Stimulated activated naive CD8-positive, alpha-beta T cell treated with anti-CD3 and anti-CD28 coated beads, Interleukin-15, Interleukin-2, amounts not matched to agents 100 ng/mL and 50 ng/mL, for 24 hours (primary cell): ENCODE results near the gene ADH1C.
"Not testable (repeated sequence)": the region's sequence is repeated elsewhere in the genome, so short reads cannot be mapped to it uniquely, and the experiment has no call there.

ENCODE experiments used
- H3K27ac Mint-ChIP-seq: one replicate; pipeline ENCODE4 v1.8.0; 2021; ENCODE audit warnings: mild to moderate bottlenecking, mixed read lengths
- H3K27me3 Mint-ChIP-seq: one replicate; pipeline ENCODE4 v1.8.0; 2021; ENCODE audit warnings: mixed read lengths
- H3K36me3 Mint-ChIP-seq: one replicate; pipeline ENCODE4 v1.8.0; 2021; ENCODE audit warnings: low read depth, mixed read lengths
- H3K4me1 Mint-ChIP-seq: one replicate; pipeline ENCODE4 v1.8.0; 2021; ENCODE audit warnings: low read depth, mixed read lengths
- H3K4me3 Mint-ChIP-seq: one replicate; pipeline ENCODE4 v1.8.0; 2021; ENCODE audit warnings: mild to moderate bottlenecking, mixed read lengths
- H3K9me3 Mint-ChIP-seq: one replicate; pipeline ENCODE4 v1.8.0; 2021; ENCODE audit warnings: mixed read lengths

The ADH1C gene

GRCh38 chr4:99334880-99335279 is 17.7 kb downstream of the ADH1C start:
- H3K4me3 Mint-ChIP-seq: no peak overlapping the region
- no peaks in the 10 kb centered on the region for H3K36me3 Mint-ChIP-seq
- H3K27me3 Mint-ChIP-seq: peaks cover 17% of the 10 kb centered on the region
- no peaks in the 10 kb centered on the region for H3K9me3 Mint-ChIP-seq
- H3K27ac Mint-ChIP-seq: no peak overlapping the region
- H3K4me1 Mint-ChIP-seq: no peaks in the 10 kb centered on the region

- no peaks in the 10 kb centered on the region for H3K4me1 Mint-ChIP-seq
- no peak overlapping the region for H3K4me3 Mint-ChIP-seq
- no peak overlapping the region for H3K27ac Mint-ChIP-seq
- H3K36me3 Mint-ChIP-seq: no peaks in the 10 kb centered on the region
- peaks cover 6% of the 10 kb centered on the region for H3K27me3 Mint-ChIP-seq
- H3K9me3 Mint-ChIP-seq: no peaks in the 10 kb centered on the region
Measured at GRCh38 chr4:99330648-99331047, 21.9 kb downstream of the ADH1C start.

GRCh38 chr4:99329876-99330275 is 22.7 kb downstream of the ADH1C start:
- no peaks in the 10 kb centered on the region for H3K27me3 Mint-ChIP-seq
- no peak overlapping the region for H3K27ac Mint-ChIP-seq
- H3K4me3 Mint-ChIP-seq: no peak overlapping the region
- H3K9me3 Mint-ChIP-seq: no peaks in the 10 kb centered on the region
- H3K36me3 Mint-ChIP-seq: no peaks in the 10 kb centered on the region
- no peaks in the 10 kb centered on the region for H3K4me1 Mint-ChIP-seq

- Mint-ChIP-seq H3K4me1 (no peaks in the 10 kb centered on the region), H3K9me3 (no peaks in the 10 kb centered on the region), H3K4me3 (no peak overlapping the region), H3K27ac (no peak overlapping the region), H3K27me3 (peaks cover 3% of the 10 kb centered on the region), H3K36me3 (no peaks in the 10 kb centered on the region)
Measured at GRCh38 chr4:99324979-99325378, 27.6 kb downstream of the ADH1C start.

- H3K4me3 Mint-ChIP-seq: no peak overlapping the region
- no peak overlapping the region for H3K27ac Mint-ChIP-seq
- H3K27me3 Mint-ChIP-seq: peaks cover 4% of the 10 kb centered on the region
- H3K4me1 Mint-ChIP-seq: no peaks in the 10 kb centered on the region
- no peaks in the 10 kb centered on the region for H3K9me3 Mint-ChIP-seq
- H3K36me3 Mint-ChIP-seq: no peaks in the 10 kb centered on the region
Measured at GRCh38 chr4:99324361-99324760, 28.2 kb downstream of the ADH1C start.

- Mint-ChIP-seq H3K27me3 (peaks cover 8% of the 10 kb centered on the region), H3K4me1 (no peaks in the 10 kb centered on the region), H3K9me3 (no peaks in the 10 kb centered on the region), H3K4me3 (no peak overlapping the region), H3K27ac (no peak overlapping the region), H3K36me3 (no peaks in the 10 kb centered on the region)
Measured at GRCh38 chr4:99323756-99324155, 28.8 kb downstream of the ADH1C start.

- H3K27ac Mint-ChIP-seq: no peak within 1 kb of the TSS
- no peaks in the 10 kb centered on the region for H3K36me3 Mint-ChIP-seq
- no peaks in the 10 kb centered on the region for H3K4me1 Mint-ChIP-seq
- no peaks in the 10 kb centered on the region for H3K9me3 Mint-ChIP-seq
- H3K27me3 Mint-ChIP-seq: peaks cover 8% of the 10 kb centered on the region
- no peak within 1 kb of the TSS for H3K4me3 Mint-ChIP-seq
Measured at GRCh38 chr4:99321241-99322191, 31.0 kb downstream of the ADH1C start, which contains the start of gene ADH1B. Gene ADH1B (minus strand): TSS chr4:99321401. CDS start chr4:99321331, 70 bp downstream.

GRCh38 chr4:99317811-99318210 is 34.7 kb downstream of the ADH1C start:
- not testable (repeated sequence) for H3K27me3 Mint-ChIP-seq, H3K9me3 Mint-ChIP-seq, H3K4me3 Mint-ChIP-seq, H3K27ac Mint-ChIP-seq, H3K4me1 Mint-ChIP-seq, H3K36me3 Mint-ChIP-seq

- H3K27me3 Mint-ChIP-seq: peaks cover 5% of the 10 kb centered on the region
- H3K9me3 Mint-ChIP-seq: no peaks in the 10 kb centered on the region
- H3K4me1 Mint-ChIP-seq: no peaks in the 10 kb centered on the region
- no peak overlapping the region for H3K27ac Mint-ChIP-seq
- no peak overlapping the region for H3K4me3 Mint-ChIP-seq
- H3K36me3 Mint-ChIP-seq: no peaks in the 10 kb centered on the region
Measured at GRCh38 chr4:99317354-99317753, 35.2 kb downstream of the ADH1C start.

- H3K36me3 Mint-ChIP-seq: no peaks in the 10 kb centered on the region
- no peak overlapping the region for H3K4me3 Mint-ChIP-seq
- no peak overlapping the region for H3K27ac Mint-ChIP-seq
- no peaks in the 10 kb centered on the region for H3K4me1 Mint-ChIP-seq
- no peaks in the 10 kb centered on the region for H3K9me3 Mint-ChIP-seq
- H3K27me3 Mint-ChIP-seq: peaks cover 5% of the 10 kb centered on the region
Measured at GRCh38 chr4:99315839-99316238, 36.7 kb downstream of the ADH1C start.

- H3K27me3 Mint-ChIP-seq: peaks cover 11% of the 10 kb centered on the region
- no peaks in the 10 kb centered on the region for H3K9me3 Mint-ChIP-seq
- H3K4me1 Mint-ChIP-seq: no peaks in the 10 kb centered on the region
- H3K27ac Mint-ChIP-seq: no peak overlapping the region
- H3K36me3 Mint-ChIP-seq: no peaks in the 10 kb centered on the region
- H3K4me3 Mint-ChIP-seq: no peak overlapping the region
Measured at GRCh38 chr4:99314211-99314610, 38.3 kb downstream of the ADH1C start.

- no peak overlapping the region for H3K27ac Mint-ChIP-seq
- H3K27me3 Mint-ChIP-seq: peaks cover 12% of the 10 kb centered on the region
- no peaks in the 10 kb centered on the region for H3K36me3 Mint-ChIP-seq
- no peaks in the 10 kb centered on the region for H3K9me3 Mint-ChIP-seq
- no peaks in the 10 kb centered on the region for H3K4me1 Mint-ChIP-seq
- no peak overlapping the region for H3K4me3 Mint-ChIP-seq
Measured at GRCh38 chr4:99310389-99310788, 42.2 kb downstream of the ADH1C start.

- Mint-ChIP-seq H3K9me3 (no peaks in the 10 kb centered on the region), H3K4me3 (no peak overlapping the region), H3K4me1 (no peaks in the 10 kb centered on the region), H3K27me3 (peaks cover 12% of the 10 kb centered on the region), H3K27ac (no peak overlapping the region), H3K36me3 (no peaks in the 10 kb centered on the region)
Measured at GRCh38 chr4:99305638-99306400, 46.7 kb downstream of the ADH1C start.

GRCh38 chr4:99301376-99302164 is 51.0 kb downstream of the ADH1C start:
- Mint-ChIP-seq H3K27ac (no peak overlapping the region), H3K9me3 (peaks cover 4% of the 10 kb centered on the region), H3K4me3 (no peak overlapping the region), H3K27me3 (no peaks in the 10 kb centered on the region), H3K36me3 (no peaks in the 10 kb centered on the region), H3K4me1 (no peaks in the 10 kb centered on the region)

GRCh38 chr4:99300934-99301333 is 51.6 kb downstream of the ADH1C start:
- Mint-ChIP-seq H3K36me3 (no peaks in the 10 kb centered on the region), H3K4me1 (no peaks in the 10 kb centered on the region)

More at GRCh38 chr4:99300934-99301333, 51.6 kb downstream of the ADH1C start:
- H3K4me3 Mint-ChIP-seq: no peak overlapping the region
- peaks cover 10% of the 10 kb centered on the region for H3K9me3 Mint-ChIP-seq
- H3K27ac Mint-ChIP-seq: no peak overlapping the region
- H3K27me3 Mint-ChIP-seq: no peaks in the 10 kb centered on the region
